NCI-H1417 treated with DMSO at 0.1 percent for 48 hours (cell line): ENCODE results near the gene RHOT1.
"Not testable (repeated sequence)": the region's sequence is repeated elsewhere in the genome, so short reads cannot be mapped to it uniquely, and the experiment has no call there.

Experiments
- DNase-seq: peaks from one replicate; lab custom pipeline; 2025; lab: John Stamatoyannopoulos, UW

Gene RHOT1

DNA sequence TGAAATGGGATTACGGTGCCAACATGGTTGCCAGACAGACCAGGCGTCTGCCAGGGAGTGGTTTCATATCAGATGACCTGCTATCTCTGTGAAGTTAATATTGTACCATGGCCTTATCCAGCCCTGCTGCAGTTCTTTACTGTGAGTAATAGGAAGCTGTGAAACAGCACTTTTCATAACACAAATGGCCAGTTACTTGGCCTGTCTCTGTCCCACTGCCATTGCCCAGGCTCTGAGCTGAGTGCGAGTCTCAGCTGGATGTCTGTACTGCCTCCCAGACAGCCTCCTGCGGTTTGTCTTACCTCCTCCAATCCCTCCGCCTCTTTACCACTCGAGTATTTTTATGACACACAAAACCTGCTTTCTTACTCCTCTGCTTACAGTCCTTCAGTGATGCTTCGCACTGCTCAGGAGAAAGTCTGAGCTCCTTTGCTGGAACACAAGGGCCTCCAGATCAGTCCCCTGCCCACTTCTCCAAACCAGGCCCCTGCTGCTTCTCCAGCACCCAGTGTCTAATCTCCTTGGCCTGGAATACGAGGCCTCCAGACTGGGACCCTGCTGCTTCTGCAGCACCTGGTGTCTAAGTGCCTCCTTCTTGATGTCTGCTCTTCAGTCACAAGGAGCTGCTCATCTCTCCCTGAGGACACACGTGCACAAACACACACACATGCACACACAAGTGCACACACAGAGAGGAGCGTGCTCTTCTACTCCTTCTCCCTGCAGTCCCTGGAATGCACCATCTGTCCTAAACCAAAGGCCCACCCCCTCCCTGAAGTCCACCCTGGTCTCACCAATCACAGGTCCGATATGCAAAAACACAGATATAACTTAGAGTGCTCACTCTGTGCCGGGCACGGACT is 17.1 kb upstream of the RHOT1 start:
- DNase-seq = no peak

DNA sequence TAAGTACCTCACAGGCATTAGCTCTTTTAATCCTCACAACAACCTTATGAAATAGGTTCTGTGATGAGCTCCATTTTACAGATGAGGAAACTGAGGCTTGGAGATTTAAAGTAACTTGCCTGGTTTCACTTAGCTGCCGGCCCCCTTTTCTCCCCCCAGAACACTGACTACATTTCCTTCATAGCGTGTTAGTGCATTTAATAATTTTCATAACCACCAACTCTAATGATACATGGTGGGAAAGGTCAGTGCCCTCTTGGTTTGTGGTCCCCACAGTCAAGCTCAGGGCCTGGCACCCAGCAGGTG is 16.5 kb upstream of the RHOT1 start:
- no peak for DNase-seq

GRCh38 chr17:32126325-32126724 is 16.0 kb upstream of the RHOT1 start:
- no peak for DNase-seq

DNA sequence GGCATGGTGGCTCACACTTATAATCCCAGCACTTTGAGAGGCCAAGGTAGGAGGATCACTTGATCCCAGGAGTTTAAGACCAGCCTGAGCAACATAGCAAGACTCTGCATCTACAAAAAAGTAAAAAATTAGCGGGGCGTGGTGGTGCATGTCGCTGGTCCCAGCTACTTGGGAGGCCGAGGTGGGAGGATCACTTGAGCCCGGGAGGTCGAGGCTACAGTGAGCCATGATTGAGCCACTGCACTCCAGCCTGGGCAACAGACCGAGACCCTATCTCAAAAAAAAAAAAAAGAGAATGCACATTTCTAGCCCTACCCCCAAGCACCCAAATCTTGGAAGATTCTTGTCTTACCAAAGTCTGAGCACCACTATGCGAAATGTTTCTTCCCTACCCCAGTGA is 15.6 kb upstream of the RHOT1 start:
- no peak for DNase-seq

GRCh38 chr17:32127158-32127897 is 15.0 kb upstream of the RHOT1 start:
- no peak for DNase-seq

DNA sequence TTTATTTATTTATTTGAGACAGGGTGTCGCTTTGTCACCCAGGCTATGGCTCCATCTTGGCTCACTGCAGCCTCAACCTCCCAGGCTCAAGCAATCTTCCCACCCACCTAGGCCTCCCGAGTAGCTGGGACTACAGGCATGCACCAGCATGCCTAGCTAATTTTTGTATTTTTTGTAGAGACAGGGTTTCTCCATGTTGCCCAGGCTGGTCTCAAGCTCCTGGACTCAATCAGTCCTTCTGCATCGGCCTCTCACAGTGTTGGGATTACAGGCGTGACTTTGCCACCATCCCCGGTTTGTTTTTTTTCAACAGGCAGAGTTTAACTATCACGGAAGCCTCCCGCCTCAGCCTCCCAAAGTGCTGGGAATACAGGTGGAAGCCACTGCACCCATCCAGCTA is 13.8 kb upstream of the RHOT1 start:
- not testable (repeated sequence) for DNase-seq

DNA sequence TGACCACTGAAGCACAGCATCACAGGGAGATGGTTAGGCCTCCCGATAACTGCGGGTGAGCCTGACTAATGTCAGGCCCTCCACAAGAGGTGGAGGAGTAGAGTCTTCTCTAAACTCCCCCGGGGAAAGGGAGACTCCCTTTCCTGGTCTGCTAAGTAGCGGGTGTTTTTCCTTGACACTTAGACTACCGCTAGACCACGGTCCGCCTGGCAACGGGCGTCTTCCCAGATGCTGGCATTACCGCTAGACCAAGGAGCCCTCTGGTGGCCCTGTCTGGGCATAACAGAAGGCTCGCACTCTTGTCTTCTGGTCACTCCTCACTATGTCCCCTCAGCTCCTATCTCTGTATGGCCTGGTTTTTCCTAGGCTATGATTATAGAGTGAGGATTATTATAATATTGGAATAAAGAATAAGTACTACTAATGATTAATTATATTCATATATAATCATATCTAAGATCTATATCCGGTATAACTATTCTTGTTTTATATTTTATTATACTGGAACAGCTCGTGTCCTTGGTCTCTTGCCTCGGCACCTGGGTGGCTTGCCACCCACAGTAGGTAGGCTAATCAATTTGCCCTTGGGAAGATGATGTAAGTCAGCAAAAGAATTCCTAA is 6.7 kb upstream of the RHOT1 start:
- DNase-seq = not testable (repeated sequence)

DNA sequence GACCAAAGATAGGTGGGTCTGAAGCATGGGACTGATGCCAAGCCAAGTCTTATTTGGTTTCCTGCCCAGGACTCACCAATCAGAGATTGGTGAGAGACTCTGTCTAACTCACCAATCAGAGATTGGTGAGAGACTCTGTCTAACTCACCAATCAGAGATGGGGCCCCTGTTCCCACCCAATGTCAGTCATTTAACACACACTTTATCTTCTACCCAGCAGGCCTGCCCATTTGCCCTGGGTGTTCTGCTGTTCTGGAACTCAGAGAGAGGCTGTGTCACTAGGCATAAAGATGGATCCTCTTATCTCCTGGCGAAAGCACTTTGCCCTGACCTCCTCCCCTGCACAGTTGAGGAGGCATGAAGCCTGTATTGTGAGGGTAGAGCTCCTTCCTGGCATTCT is 5.4 kb upstream of the RHOT1 start:
- DNase-seq = no peak

GRCh38 chr17:32139504-32139903 is 2.8 kb upstream of the RHOT1 start:
- DNase-seq = not testable (repeated sequence)

- peak; percentile 19 for DNase-seq
Observed at GRCh38 chr17:32141258-32141657, 1.0 kb upstream of the RHOT1 start.

GRCh38 chr17:32141679-32142037 is 644 bp upstream of the RHOT1 start:
- no peak for DNase-seq

- no peak for DNase-seq
Observed at GRCh38 chr17:32142857-32143526, 690 bp downstream of the RHOT1 start.

DNA sequence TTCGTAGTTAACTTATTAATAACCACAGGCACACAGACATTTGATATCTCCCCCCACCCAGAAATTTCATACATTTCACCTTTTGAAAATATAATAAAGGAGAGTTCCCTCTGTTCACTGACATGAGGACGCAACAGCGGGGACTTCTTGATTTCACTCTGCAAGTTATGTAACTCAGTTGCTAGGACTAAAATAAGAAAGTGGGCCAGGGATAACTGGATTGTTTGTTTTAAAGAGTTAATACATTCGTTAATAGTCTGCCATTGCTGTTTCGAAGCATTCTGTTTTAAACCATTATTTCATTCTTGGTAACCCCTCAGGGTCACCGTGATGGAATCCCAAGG is 1.2 kb downstream of the RHOT1 start:
- DNase-seq = no peak

DNA sequence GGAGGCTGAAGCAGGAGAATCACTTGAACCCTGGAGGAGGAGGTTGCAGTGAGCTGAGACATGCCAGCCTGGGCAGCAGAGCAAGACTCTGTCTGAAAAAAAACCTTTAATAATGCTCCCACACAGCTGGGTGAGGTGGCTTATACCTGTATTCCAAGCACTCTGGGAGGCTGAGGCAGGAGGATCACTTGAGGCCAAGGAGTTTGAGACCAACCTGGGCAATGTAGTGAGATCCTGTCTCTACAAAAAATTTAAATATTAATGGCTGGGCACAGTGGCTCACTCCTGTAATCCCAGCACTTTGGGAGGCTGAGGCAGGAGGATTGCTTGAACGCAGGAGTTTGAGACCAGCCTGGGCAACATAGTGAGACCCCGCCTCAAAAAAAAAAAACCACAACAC is 2.1 kb downstream of the RHOT1 start:
- not testable (repeated sequence) for DNase-seq

DNA sequence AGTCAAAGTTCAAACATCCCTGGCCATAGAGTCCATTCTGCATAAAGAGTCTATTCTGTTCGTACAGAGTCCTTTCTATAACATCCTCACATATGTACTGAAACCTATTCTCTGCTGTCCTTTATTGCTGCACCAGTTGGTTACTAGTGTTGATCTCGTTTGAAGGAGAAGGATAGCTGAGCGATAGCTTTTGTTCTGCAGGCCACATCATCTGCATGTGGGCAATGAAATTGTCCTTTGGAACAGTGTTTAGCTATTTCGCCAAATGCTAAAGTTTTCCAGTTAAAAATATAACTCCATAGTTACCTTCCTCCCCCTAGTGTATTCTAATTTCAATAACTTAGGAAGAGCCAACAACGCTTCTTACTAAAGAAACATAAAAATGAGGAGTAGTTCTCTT is 6.0 kb downstream of the RHOT1 start:
- DNase-seq = no peak

GRCh38 chr17:32150358-32150757 is 8.1 kb downstream of the RHOT1 start:
- no peak for DNase-seq

- DNase-seq = no peak
Observed at GRCh38 chr17:32152130-32152529, 9.8 kb downstream of the RHOT1 start.

GRCh38 chr17:32155896-32156295 is 13.6 kb downstream of the RHOT1 start:
- no peak for DNase-seq

GRCh38 chr17:32156656-32157055 is 14.4 kb downstream of the RHOT1 start:
- DNase-seq = no peak

DNA sequence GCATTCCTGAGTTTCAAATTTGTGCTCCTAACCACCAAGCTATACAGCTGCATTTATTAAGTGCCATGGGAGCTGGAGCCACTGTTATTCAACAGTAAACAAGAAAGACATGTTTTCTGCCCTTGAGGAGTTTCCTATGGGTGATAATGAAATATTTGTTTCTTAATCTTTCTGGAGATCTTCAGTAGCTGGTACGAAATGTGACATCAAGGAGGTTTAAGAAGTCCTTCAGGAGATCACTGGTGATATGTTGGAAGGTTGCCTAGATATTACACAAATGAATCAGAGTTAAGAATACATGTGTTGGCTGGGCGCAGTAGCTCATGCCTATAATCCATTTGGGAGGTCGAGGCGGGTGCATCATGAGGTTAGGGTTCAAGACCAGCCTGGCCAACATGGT is 14.9 kb downstream of the RHOT1 start:
- DNase-seq = no peak

- no peak for DNase-seq
Observed at GRCh38 chr17:32158870-32159585, 16.7 kb downstream of the RHOT1 start.
